A549 (cell line): ENCODE measurements around the gene SLC25A31. TPM values are rescaled to one million over a fixed set of nuclear protein-coding genes. Genes with fewer than 3 reads are reported as not detected.
A peak's percentile ranks its signal among the peaks of the same experiment; 100 is the strongest.

Experiments
- ATAC-seq, 2 experiments: fragments of 200-7000 bp in 1 of 2; fragments of >200 bp in 1 of 2; cut with Nextera tagmentation in 1 of 2; cut with Tn5 transposase in 1 of 2; 3 replicates each; pipeline versions ENCODE4 v1.8.0 to v1.9.1; 2018 to 2020; ENCODE audit warnings: mild to moderate bottlenecking in 1 of 2, moderate library complexity in 1 of 2
- CTCF ChIA-PET: fragments of 300-600 bp; sonication (Branson Sonifier 250); formaldehyde crosslinking; extraction: SDS; loops from one replicate; lab custom pipeline; 2021; ENCODE audit warnings: antibody characterized with exemption, inconsistent platforms; lab: Yijun Ruan, JAX
- POLR2A ChIA-PET: fragments of 350-600 bp; formaldehyde crosslinking; extraction: SDS; loops from one replicate; lab custom pipeline; 2021; ENCODE audit warnings: antibody characterized with exemption, inconsistent platforms; lab: Yijun Ruan, JAX
- DNase-seq, 2 experiments: peaks; one replicate each; pipeline versions ENCODE4 v3.0.0 to v3.0.0-alpha.2; 2011 to 2016; ENCODE audit warnings: low read depth in 1 of 2, low spot score in 1 of 2
- FAIRE-seq: peaks from 2 replicates; lab custom pipeline; 2011; peaks lifted over from hg19 to GRCh38; lab: Jason Lieb, UNC
- H3K27ac ChIP-seq, 2 experiments: fragments of >200 bp; sonication (Bioruptor Twin); formaldehyde crosslinking; 3 replicates each; pipeline ENCODE4 v1.5.1; 2016 to 2017
- H3K4me1 ChIP-seq: fragments of >200 bp; sonication (Bioruptor Twin); formaldehyde crosslinking; 3 replicates; pipeline ENCODE4 v1.6.1; 2016
- H3K4me2 ChIP-seq: fragments of >200 bp; sonication (Bioruptor Twin); formaldehyde crosslinking; 3 replicates; pipeline ENCODE4 v1.6.1; 2016
- H3K4me3 ChIP-seq: fragments of >200 bp; sonication (Bioruptor Twin); formaldehyde crosslinking; 3 replicates; pipeline ENCODE4 v1.5.1; 2016
- H3K9me3 ChIP-seq: fragments of >200 bp; sonication (Bioruptor Twin); formaldehyde crosslinking; 3 replicates; pipeline ENCODE4 v1.6.1; 2016
- ATOH8 ChIP-seq: fragments of 250-450 bp; sonication (Bioruptor Pico); IDR thresholded peaks from 2 replicates; pipeline ENCODE4 v1.5.0; 2020; ENCODE audit warnings: low read depth, mild to moderate bottlenecking, moderate library complexity
- EHF ChIP-seq: fragments of 250-450 bp; sonication (Bioruptor Pico); IDR thresholded peaks from 2 replicates; pipeline ENCODE4 v1.5.0; 2020; ENCODE audit warnings: mild to moderate bottlenecking
- FOSB ChIP-seq: fragments of 250-450 bp; sonication (Bioruptor Pico); IDR thresholded peaks from 2 replicates; pipeline ENCODE4 v1.5.0; 2020; ENCODE audit warnings: mild to moderate bottlenecking, moderate library complexity
- HMGXB4 ChIP-seq: fragments of 250-450 bp; sonication (Bioruptor Pico); IDR thresholded peaks from 2 replicates; pipeline ENCODE4 v1.5.0; 2021; ENCODE audit warnings: mild to moderate bottlenecking, moderate library complexity, borderline replicate concordance
- HOXA7 ChIP-seq: fragments of 250-450 bp; sonication (Bioruptor Pico); IDR thresholded peaks from 2 replicates; pipeline ENCODE4 v1.5.0; 2020; ENCODE audit warnings: mild to moderate bottlenecking, moderate library complexity
- JUN ChIP-seq, 2 experiments: fragments of >200 bp; sonication (Bioruptor Twin); formaldehyde crosslinking; IDR thresholded peaks; 2 replicates in 1 of 2; 3 replicates in 1 of 2; pipeline ENCODE4 v1.6.1; 2016 to 2017
- MAZ ChIP-seq: fragments of 150-350 bp; IDR thresholded peaks from 2 replicates; pipeline ENCODE4 v1.6.1; 2014; ENCODE audit warnings: antibody characterized with exemption, low read depth, low read length, borderline replicate concordance
- NFE2L2 ChIP-seq: fragments of 150-350 bp; conservative IDR thresholded peaks from 2 replicates; pipeline ENCODE4 v1.6.1; 2014; ENCODE audit warnings: low read length
- PHF8 ChIP-seq: fragments of 200-600 bp; sonication (generic); IDR thresholded peaks from 2 replicates; pipeline ENCODE4 v1.6.1; 2016; ENCODE audit warnings: low read depth, mild to moderate bottlenecking, antibody characterized with exemption, moderate library complexity, borderline replicate concordance
- POLR2A ChIP-seq: IDR thresholded peaks from 2 replicates; pipeline ENCODE4 v1.6.1; 2012; ENCODE audit warnings: mild to moderate bottlenecking, low read length
- RARB ChIP-seq: fragments of 250-450 bp; sonication (Bioruptor Pico); IDR thresholded peaks from 2 replicates; pipeline ENCODE4 v1.8.0; 2021; ENCODE audit warnings: mild to moderate bottlenecking, moderate library complexity
- SREBF2 ChIP-seq: fragments of 450-650 bp; IDR thresholded peaks from 2 replicates; pipeline ENCODE4 v1.6.1; 2014; ENCODE audit warnings: mild to moderate bottlenecking, moderate library complexity
- TFCP2L1 ChIP-seq: fragments of 250-450 bp; sonication (Bioruptor Pico); IDR thresholded peaks from 2 replicates; pipeline ENCODE4 v1.5.0; 2021; ENCODE audit warnings: mild to moderate bottlenecking
- TP53 ChIP-seq: fragments of 250-450 bp; sonication (Bioruptor Pico); IDR thresholded peaks from 2 replicates; pipeline ENCODE4 v1.5.0; 2021; ENCODE audit warnings: mild to moderate bottlenecking, moderate library complexity
- ZC3H11A ChIP-seq: fragments of 450-650 bp; IDR thresholded peaks from 2 replicates; pipeline ENCODE4 v1.6.1; 2014; ENCODE audit warnings: antibody characterized with exemption, mild to moderate bottlenecking
- ZFP36 ChIP-seq: fragments of 450-650 bp; IDR thresholded peaks from 2 replicates; pipeline ENCODE4 v1.6.1; 2014; ENCODE audit warnings: borderline replicate concordance; ENCODE audit not compliant: partially characterized antibody
- ZNF302 ChIP-seq: fragments of 250-450 bp; sonication (Bioruptor Pico); IDR thresholded peaks from 2 replicates; pipeline ENCODE4 v1.9.0; 2021; ENCODE audit warnings: inconsistent platforms, mild to moderate bottlenecking, moderate library complexity
- WGBS: methylation state at CpG from one replicate; pipeline ENCODE4 v1.1.6; 2017; ENCODE audit errors: missing lambda C conversion rate; 5-methylcytosine and 5-hydroxymethylcytosine counted together
- polyA plus RNA-seq, 4 experiments: library from polyadenylated mRNA; depleted of rRNA in 3 of 4; stranded (reverse); fragments of >200 nt; fragmentation: RNase III in 1 of 4; extraction: RNeasy Plus Mini Kit Qiagen cat#74134 plus additional on column Dnase treatment in 1 of 4; gene quantifications; 2 replicates in 3 of 4; 3 replicates in 1 of 4; pipeline ENCODE4 v1.2.3, GENCODE V29; 2011 to 2017
- TF ChIP-seq, protein P1 (sequence below): fragments of 200-600 bp; sonication (generic); IDR thresholded peaks from 2 replicates; pipeline ENCODE4 v1.6.1; 2016; ENCODE audit warnings: antibody characterized with exemption, mild to moderate bottlenecking, moderate library complexity
- TF ChIP-seq, protein P2 (sequence below): IDR thresholded peaks from 2 replicates; pipeline ENCODE4 v1.6.1; 2012; ENCODE audit warnings: low read depth, borderline replicate concordance
- TF ChIP-seq, protein P3 (sequence below): fragments of 150-350 bp; IDR thresholded peaks from 2 replicates; pipeline ENCODE4 v1.6.1; 2014; ENCODE audit warnings: low read depth, mild to moderate bottlenecking, low read length

The SLC25A31 gene
- polyA plus RNA-seq, 2 of the 4 experiments (the other 2 are of a cell fraction), result not detected

- no peak for FAIRE-seq
- H3K4me1 ChIP-seq, result no peaks in the 10 kb centered on the region
- H3K4me2 ChIP-seq, result no peak overlapping the region
- ChIA-PET CTCF (interaction anchor here (0.8 kb wide), 1 partner anchor 156 kb away, joined by 3 read pairs; no protein-coding TSS in a partner anchor), POLR2A (no interaction called here)
- WGBS, result 91% methylated on average over 6 of the region's 6 CpGs
- no peak for ATAC-seq
- DNase-seq, result peak in 1 of 2 experiments; percentile 6
- no peak overlapping the region for H3K4me3 ChIP-seq
- no peaks in the 10 kb centered on the region for H3K9me3 ChIP-seq
- H3K27ac ChIP-seq, result no peak overlapping the region
- no peak for TF ChIP-seq FOSB (CRISPR knock-in tag)
- TF ChIP-seq ZFP36, result no peak
- TF ChIP-seq, protein P1, sequence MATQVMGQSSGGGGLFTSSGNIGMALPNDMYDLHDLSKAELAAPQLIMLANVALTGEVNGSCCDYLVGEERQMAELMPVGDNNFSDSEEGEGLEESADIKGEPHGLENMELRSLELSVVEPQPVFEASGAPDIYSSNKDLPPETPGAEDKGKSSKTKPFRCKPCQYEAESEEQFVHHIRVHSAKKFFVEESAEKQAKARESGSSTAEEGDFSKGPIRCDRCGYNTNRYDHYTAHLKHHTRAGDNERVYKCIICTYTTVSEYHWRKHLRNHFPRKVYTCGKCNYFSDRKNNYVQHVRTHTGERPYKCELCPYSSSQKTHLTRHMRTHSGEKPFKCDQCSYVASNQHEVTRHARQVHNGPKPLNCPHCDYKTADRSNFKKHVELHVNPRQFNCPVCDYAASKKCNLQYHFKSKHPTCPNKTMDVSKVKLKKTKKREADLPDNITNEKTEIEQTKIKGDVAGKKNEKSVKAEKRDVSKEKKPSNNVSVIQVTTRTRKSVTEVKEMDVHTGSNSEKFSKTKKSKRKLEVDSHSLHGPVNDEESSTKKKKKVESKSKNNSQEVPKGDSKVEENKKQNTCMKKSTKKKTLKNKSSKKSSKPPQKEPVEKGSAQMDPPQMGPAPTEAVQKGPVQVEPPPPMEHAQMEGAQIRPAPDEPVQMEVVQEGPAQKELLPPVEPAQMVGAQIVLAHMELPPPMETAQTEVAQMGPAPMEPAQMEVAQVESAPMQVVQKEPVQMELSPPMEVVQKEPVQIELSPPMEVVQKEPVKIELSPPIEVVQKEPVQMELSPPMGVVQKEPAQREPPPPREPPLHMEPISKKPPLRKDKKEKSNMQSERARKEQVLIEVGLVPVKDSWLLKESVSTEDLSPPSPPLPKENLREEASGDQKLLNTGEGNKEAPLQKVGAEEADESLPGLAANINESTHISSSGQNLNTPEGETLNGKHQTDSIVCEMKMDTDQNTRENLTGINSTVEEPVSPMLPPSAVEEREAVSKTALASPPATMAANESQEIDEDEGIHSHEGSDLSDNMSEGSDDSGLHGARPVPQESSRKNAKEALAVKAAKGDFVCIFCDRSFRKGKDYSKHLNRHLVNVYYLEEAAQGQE, result no peak
- TF ChIP-seq MAZ, result no peak
- no peak for TF ChIP-seq SREBF2
- no peak for TF ChIP-seq POLR2A
- no peak for TF ChIP-seq ZC3H11A
- TF ChIP-seq, protein P2, sequence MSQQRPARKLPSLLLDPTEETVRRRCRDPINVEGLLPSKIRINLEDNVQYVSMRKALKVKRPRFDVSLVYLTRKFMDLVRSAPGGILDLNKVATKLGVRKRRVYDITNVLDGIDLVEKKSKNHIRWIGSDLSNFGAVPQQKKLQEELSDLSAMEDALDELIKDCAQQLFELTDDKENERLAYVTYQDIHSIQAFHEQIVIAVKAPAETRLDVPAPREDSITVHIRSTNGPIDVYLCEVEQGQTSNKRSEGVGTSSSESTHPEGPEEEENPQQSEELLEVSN, result no peak
- TF ChIP-seq JUN (IDR thresholded peaks at IDR 0.05), result no peak
- no peak for TF ChIP-seq TP53
- TF ChIP-seq RARB (CRISPR knock-in tag), result no peak
- no peak for TF ChIP-seq EHF (CRISPR knock-in tag)
- no peak for TF ChIP-seq HOXA7 (CRISPR knock-in tag)
- no peak for TF ChIP-seq PHF8
- no peak for TF ChIP-seq HMGXB4 (CRISPR knock-in tag)
- no peak for TF ChIP-seq TFCP2L1 (CRISPR knock-in tag)
- TF ChIP-seq ZNF302 (CRISPR knock-in tag), result no peak
Observed at GRCh38 chr4:127809173-127809800, 79.1 kb downstream of the SLC25A31 start.

DNA sequence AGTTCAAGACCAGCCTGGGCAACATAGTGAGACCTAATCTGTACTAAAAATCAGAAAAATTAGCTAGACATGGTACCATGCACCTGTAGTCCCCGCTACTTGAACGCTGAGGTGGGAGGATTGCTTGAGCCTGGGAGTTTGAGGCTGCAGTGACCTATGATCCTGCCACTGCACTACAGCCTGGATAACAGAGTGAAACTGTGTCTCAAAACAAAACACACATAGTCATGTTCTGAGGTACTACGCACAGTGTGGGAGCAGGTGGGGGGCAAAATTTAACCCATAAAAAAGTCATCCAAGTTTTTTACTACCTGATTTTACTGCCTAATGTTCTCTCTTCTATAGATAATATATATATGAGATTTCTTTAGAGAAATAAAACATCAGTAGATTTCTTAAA lies 80.4 kb downstream of the SLC25A31 start:
- DNase-seq, result no peak
- TF ChIP-seq NFE2L2, result no peak
- TF ChIP-seq, all 56 proteins: peak for 0
- no peak overlapping the region for H3K4me3 ChIP-seq
- no peak for ATAC-seq
- H3K27ac ChIP-seq, result no peak overlapping the region
- no peak overlapping the region for H3K4me2 ChIP-seq
- ChIA-PET POLR2A (no interaction called here), CTCF (interaction anchor here (0.7 kb wide), 1 partner anchor 78 kb away, joined by 3 read pairs; no protein-coding TSS in a partner anchor)
- WGBS, result 98% methylated on average over 3 of the region's 3 CpGs
- H3K9me3 ChIP-seq, result no peaks in the 10 kb centered on the region
- H3K4me1 ChIP-seq, result no peaks in the 10 kb centered on the region
- no peak for FAIRE-seq

DNA sequence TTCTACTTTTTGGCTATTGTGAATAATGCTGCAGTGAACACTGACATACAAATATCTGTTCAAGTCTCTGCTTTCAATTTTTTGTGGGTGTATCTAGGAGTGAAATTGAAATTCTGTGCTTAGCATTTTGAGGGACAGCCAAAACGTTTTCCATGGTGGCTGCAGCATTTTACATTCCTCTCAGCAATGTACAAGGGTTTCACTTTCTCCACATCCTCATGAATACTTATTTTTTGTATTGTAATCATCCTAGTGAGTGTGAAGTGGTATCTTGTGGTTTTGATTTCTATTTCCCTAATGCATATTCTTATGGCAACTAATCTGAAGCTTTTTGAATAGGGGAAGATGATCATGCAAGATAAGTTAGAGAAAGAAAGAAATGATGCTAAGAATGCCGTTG lies 92.2 kb downstream of the SLC25A31 start:
- ATAC-seq (no peak), FAIRE-seq (no peak)
- no peak overlapping the region for H3K4me2 ChIP-seq

More for the DNA sequence above, 92.2 kb downstream of the SLC25A31 start:
- WGBS, result 45% methylated on average over 2 of the region's 2 CpGs
- no peak for DNase-seq
- Histone ChIP-seq H3K4me3 (no peak overlapping the region), H3K9me3 (no peaks in the 10 kb centered on the region), H3K27ac (no peak overlapping the region), H3K4me1 (no peaks in the 10 kb centered on the region)
- CTCF ChIA-PET, result no interaction called here
- TF ChIP-seq ZC3H11A, result no peak
- TF ChIP-seq, protein P3, sequence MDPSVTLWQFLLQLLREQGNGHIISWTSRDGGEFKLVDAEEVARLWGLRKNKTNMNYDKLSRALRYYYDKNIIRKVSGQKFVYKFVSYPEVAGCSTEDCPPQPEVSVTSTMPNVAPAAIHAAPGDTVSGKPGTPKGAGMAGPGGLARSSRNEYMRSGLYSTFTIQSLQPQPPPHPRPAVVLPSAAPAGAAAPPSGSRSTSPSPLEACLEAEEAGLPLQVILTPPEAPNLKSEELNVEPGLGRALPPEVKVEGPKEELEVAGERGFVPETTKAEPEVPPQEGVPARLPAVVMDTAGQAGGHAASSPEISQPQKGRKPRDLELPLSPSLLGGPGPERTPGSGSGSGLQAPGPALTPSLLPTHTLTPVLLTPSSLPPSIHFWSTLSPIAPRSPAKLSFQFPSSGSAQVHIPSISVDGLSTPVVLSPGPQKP, result no peak
- TF ChIP-seq, protein P1, result no peak
- TF ChIP-seq ATOH8, result no peak
- POLR2A ChIA-PET, result no interaction called here
